Forelimb muscle (tissue), 1 donor: ENCODE data around the gene ILF2. TPM values are rescaled to one million over a fixed set of nuclear protein-coding genes. Genes with fewer than 3 reads are reported as not detected.

Experiments
- polyA plus RNA-seq: library from polyadenylated mRNA; unstranded; fragments of 120-200 nt; gene quantifications from one replicate; pipeline ENCODE4 v1.2.1, GENCODE V29; 2013; ENCODE audit not compliant: insufficient read length

ILF2 gene
- polyA plus RNA-seq, 1 donor, result 159 TPM

Other genes starting within 250 kb of the ILF2 start
- gene S100A7, start 210.3 kb downstream of the ILF2 start, polyA plus RNA-seq, result not detected
- gene S100A6, start 135.0 kb downstream of the ILF2 start, polyA plus RNA-seq, result 191 TPM
- gene S100A5, start 130.1 kb downstream of the ILF2 start, polyA plus RNA-seq, result 0.27 TPM
- gene S100A4, start 125.2 kb downstream of the ILF2 start, polyA plus RNA-seq, result 188 TPM
- 0.77 TPM for gene S100A3, start 121.7 kb downstream of the ILF2 start, polyA plus RNA-seq
- 2.0 TPM for gene S100A2, start 105.1 kb downstream of the ILF2 start, polyA plus RNA-seq
- 43.0 TPM for gene S100A16, start 57.9 kb downstream of the ILF2 start, polyA plus RNA-seq
- gene S100A14, start 54.7 kb downstream of the ILF2 start, polyA plus RNA-seq, result 0.18 TPM
- 74.0 TPM for gene S100A13, start 43.5 kb downstream of the ILF2 start, polyA plus RNA-seq
- gene S100A1, start 42.6 kb downstream of the ILF2 start, polyA plus RNA-seq, result 8.1 TPM
- 98.0 TPM for gene CHTOP, start 36.9 kb downstream of the ILF2 start, polyA plus RNA-seq
- 50.7 TPM for gene SNAPIN, start 12.3 kb downstream of the ILF2 start, polyA plus RNA-seq
- 12.7 TPM for gene NPR1, start 7.7 kb upstream of the ILF2 start, polyA plus RNA-seq
- 39.2 TPM for gene INTS3, start 57.1 kb upstream of the ILF2 start, polyA plus RNA-seq
- 18.1 TPM for gene SLC27A3, start 104.4 kb upstream of the ILF2 start, polyA plus RNA-seq